ENCODE data around the gene MBTD1. TPM values are rescaled to one million over a fixed set of nuclear protein-coding genes. Genes with fewer than 3 reads are reported as not detected.

The MBTD1 gene
- total and polyA plus RNA-seq, 9 of the 15 experiments (the other 6 are each of a cell fraction or from before 2014, with no cell fraction given) = 2.1 to 26.3 (median 13.3) TPM

DNA sequence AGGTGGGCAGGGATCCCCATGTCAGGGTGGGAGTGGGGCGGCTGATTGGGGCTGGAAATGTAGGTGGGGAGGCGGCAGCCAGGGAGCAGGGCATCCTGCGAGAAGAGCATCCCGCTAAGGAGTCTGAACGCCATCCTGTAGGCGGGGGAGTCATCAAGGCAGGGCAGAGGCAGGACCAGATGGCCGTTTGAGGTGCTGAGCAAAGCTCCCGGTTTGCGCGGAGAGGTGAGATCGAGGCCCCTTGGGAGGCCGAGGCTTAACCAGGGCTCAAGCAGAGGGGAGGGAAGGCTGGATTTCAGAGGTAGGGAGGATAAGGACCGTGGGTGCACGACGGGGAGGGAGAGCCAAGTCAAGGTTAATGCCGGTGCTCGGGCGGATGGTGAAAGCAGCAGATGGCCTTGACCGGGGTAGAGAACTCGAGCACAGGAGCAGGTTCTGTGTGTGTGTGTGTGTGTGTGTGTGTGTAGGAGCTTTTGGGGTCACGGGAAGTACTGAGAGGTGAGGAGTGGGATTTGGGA, 94.1 kb downstream of the MBTD1 start (continued):
- TF ChIP-seq NCOA6 (IDR thresholded peaks at IDR 0.05) (peak; percentile 55; the same call in 1 of the 2 replicates), SREBF2 (CRISPR knock-in tag; IDR thresholded peaks at IDR 0.05) (no peak), SMAD4 (CRISPR knock-in tag; conservative IDR thresholded peaks at IDR 0.05) (no peak), ZNF133 (CRISPR knock-in tag; IDR thresholded peaks at IDR 0.05) (no peak), BMI1 (IDR thresholded peaks at IDR 0.05; ENCODE audit: low read length) (no peak), BDP1 (IDR thresholded peaks at IDR 0.05; ENCODE audit: insufficient read depth, insufficient read length) (no peak), L3MBTL2 (IDR thresholded peaks at IDR 0.05) (no peak)
- TF ChIP-seq, protein P1, sequence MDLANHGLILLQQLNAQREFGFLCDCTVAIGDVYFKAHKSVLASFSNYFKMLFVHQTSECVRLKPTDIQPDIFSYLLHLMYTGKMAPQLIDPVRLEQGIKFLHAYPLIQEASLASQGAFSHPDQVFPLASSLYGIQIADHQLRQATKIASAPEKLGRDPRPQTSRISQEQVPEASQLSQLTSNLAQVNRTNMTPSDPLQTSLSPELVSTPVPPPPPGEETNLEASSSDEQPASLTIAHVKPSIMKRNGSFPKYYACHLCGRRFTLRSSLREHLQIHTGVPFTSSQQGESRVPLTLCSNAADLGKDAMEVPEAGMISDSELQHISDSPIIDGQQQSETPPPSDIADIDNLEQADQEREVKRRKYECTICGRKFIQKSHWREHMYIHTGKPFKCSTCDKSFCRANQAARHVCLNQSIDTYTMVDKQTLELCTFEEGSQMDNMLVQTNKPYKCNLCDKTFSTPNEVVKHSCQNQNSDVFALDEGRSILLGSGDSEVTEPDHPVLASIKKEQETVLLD (IDR thresholded peaks at IDR 0.05) = 0 out of 2 replicates have a peak, but pooled peaks have one; percentile 69
- TF ChIP-seq, protein P2, sequence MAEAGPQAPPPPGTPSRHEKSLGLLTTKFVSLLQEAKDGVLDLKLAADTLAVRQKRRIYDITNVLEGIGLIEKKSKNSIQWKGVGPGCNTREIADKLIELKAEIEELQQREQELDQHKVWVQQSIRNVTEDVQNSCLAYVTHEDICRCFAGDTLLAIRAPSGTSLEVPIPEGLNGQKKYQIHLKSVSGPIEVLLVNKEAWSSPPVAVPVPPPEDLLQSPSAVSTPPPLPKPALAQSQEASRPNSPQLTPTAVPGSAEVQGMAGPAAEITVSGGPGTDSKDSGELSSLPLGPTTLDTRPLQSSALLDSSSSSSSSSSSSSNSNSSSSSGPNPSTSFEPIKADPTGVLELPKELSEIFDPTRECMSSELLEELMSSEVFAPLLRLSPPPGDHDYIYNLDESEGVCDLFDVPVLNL (CRISPR knock-in tag; IDR thresholded peaks at IDR 0.05; ENCODE audit: low read depth) = no peak
- TF ChIP-seq, protein P3, sequence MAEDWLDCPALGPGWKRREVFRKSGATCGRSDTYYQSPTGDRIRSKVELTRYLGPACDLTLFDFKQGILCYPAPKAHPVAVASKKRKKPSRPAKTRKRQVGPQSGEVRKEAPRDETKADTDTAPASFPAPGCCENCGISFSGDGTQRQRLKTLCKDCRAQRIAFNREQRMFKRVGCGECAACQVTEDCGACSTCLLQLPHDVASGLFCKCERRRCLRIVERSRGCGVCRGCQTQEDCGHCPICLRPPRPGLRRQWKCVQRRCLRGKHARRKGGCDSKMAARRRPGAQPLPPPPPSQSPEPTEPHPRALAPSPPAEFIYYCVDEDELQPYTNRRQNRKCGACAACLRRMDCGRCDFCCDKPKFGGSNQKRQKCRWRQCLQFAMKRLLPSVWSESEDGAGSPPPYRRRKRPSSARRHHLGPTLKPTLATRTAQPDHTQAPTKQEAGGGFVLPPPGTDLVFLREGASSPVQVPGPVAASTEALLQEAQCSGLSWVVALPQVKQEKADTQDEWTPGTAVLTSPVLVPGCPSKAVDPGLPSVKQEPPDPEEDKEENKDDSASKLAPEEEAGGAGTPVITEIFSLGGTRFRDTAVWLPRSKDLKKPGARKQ (CRISPR knock-in tag; IDR thresholded peaks at IDR 0.05) = no peak
- TF ChIP-seq, protein P4, sequence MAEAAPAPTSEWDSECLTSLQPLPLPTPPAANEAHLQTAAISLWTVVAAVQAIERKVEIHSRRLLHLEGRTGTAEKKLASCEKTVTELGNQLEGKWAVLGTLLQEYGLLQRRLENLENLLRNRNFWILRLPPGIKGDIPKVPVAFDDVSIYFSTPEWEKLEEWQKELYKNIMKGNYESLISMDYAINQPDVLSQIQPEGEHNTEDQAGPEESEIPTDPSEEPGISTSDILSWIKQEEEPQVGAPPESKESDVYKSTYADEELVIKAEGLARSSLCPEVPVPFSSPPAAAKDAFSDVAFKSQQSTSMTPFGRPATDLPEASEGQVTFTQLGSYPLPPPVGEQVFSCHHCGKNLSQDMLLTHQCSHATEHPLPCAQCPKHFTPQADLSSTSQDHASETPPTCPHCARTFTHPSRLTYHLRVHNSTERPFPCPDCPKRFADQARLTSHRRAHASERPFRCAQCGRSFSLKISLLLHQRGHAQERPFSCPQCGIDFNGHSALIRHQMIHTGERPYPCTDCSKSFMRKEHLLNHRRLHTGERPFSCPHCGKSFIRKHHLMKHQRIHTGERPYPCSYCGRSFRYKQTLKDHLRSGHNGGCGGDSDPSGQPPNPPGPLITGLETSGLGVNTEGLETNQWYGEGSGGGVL (CRISPR knock-in tag; IDR thresholded peaks at IDR 0.05) = no peak
- TF ChIP-seq, protein P5, sequence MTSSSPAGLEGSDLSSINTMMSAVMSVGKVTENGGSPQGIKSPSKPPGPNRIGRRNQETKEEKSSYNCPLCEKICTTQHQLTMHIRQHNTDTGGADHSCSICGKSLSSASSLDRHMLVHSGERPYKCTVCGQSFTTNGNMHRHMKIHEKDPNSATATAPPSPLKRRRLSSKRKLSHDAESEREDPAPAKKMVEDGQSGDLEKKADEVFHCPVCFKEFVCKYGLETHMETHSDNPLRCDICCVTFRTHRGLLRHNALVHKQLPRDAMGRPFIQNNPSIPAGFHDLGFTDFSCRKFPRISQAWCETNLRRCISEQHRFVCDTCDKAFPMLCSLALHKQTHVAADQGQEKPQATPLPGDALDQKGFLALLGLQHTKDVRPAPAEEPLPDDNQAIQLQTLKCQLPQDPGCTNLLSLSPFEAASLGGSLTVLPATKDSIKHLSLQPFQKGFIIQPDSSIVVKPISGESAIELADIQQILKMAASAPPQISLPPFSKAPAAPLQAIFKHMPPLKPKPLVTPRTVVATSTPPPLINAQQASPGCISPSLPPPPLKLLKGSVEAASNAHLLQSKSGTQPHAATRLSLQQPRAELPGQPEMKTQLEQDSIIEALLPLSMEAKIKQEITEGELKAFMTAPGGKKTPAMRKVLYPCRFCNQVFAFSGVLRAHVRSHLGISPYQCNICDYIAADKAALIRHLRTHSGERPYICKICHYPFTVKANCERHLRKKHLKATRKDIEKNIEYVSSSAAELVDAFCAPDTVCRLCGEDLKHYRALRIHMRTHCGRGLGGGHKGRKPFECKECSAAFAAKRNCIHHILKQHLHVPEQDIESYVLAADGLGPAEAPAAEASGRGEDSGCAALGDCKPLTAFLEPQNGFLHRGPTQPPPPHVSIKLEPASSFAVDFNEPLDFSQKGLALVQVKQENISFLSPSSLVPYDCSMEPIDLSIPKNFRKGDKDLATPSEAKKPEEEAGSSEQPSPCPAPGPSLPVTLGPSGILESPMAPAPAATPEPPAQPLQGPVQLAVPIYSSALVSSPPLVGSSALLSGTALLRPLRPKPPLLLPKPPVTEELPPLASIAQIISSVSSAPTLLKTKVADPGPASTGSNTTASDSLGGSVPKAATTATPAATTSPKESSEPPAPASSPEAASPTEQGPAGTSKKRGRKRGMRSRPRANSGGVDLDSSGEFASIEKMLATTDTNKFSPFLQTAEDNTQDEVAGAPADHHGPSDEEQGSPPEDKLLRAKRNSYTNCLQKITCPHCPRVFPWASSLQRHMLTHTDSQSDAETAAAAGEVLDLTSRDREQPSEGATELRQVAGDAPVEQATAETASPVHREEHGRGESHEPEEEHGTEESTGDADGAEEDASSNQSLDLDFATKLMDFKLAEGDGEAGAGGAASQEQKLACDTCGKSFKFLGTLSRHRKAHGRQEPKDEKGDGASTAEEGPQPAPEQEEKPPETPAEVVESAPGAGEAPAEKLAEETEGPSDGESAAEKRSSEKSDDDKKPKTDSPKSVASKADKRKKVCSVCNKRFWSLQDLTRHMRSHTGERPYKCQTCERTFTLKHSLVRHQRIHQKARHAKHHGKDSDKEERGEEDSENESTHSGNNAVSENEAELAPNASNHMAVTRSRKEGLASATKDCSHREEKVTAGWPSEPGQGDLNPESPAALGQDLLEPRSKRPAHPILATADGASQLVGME (CRISPR knock-in tag; IDR thresholded peaks at IDR 0.05) = no peak
- TF ChIP-seq, protein P6, sequence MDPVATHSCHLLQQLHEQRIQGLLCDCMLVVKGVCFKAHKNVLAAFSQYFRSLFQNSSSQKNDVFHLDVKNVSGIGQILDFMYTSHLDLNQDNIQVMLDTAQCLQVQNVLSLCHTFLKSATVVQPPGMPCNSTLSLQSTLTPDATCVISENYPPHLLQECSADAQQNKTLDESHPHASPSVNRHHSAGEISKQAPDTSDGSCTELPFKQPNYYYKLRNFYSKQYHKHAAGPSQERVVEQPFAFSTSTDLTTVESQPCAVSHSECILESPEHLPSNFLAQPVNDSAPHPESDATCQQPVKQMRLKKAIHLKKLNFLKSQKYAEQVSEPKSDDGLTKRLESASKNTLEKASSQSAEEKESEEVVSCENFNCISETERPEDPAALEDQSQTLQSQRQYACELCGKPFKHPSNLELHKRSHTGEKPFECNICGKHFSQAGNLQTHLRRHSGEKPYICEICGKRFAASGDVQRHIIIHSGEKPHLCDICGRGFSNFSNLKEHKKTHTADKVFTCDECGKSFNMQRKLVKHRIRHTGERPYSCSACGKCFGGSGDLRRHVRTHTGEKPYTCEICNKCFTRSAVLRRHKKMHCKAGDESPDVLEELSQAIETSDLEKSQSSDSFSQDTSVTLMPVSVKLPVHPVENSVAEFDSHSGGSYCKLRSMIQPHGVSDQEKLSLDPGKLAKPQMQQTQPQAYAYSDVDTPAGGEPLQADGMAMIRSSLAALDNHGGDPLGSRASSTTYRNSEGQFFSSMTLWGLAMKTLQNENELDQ (CRISPR knock-in tag; IDR thresholded peaks at IDR 0.05; ENCODE audit: borderline replicate concordance) = no peak
